ENCODE results near the gene CAPN15. TPM values are rescaled to one million over a fixed set of nuclear protein-coding genes. Genes with fewer than 3 reads are reported as not detected.

Gene CAPN15
- total RNA-seq, 6 donors from 2014 or later, result 27.3 to 84.5 (median 66.1) TPM

GRCh38 chr16:576197-576822 lies 48.8 kb downstream of the CAPN15 start:
- Histone ChIP-seq H3K4me1 (peaks cover 7 to 14% (median 7%) of the 10 kb centered on the region in 4 donors), H3K27ac (no peak overlapping the region), H3K36me3 (peaks cover 5 to 36% (median 28%) of the 10 kb centered on the region in 4 donors), H3K27me3 (no peaks in the 10 kb centered on the region), H3K9me3 (no peaks in the 10 kb centered on the region), H3K4me3 (no peak overlapping the region)
- TF ChIP-seq CTCF (IDR thresholded peaks at IDR 0.05), result no peak
- no peak for TF ChIP-seq POLR2AphosphoS5 (IDR thresholded peaks at IDR 0.05)
- 81 to 93% methylated on average over 5 to 21 of the region's 21 CpGs for WGBS, 2 donors
- peak in 1 of 2 donors; percentile 75 for DNase-seq
- ATAC-seq (ENCODE audit: low FRiP score in 2 of 2), result no peak

GRCh38 chr16:576823-577201 lies 49.3 kb downstream of the CAPN15 start:
- no peak for ATAC-seq (ENCODE audit: low FRiP score in 2 of 2)
- WGBS, 2 donors, result 75 to 76% methylated on average over 8 of the region's 8 CpGs
- Histone ChIP-seq H3K4me3 (no peak overlapping the region), H3K27me3 (no peaks in the 10 kb centered on the region), H3K27ac (no peak overlapping the region), H3K36me3 (peaks cover 5 to 37% (median 28%) of the 10 kb centered on the region in 4 donors), H3K9me3 (no peaks in the 10 kb centered on the region), H3K4me1 (peaks cover 7 to 11% (median 7%) of the 10 kb centered on the region in 4 donors)
- DNase-seq, result peak in 1 of 2 donors; percentile 50
- TF ChIP-seq CTCF (IDR thresholded peaks at IDR 0.05), result no peak
- no peak for TF ChIP-seq EP300 (IDR thresholded peaks at IDR 0.05)
- no peak for TF ChIP-seq POLR2A (IDR thresholded peaks at IDR 0.05)

GRCh38 chr16:577796-578195 lies 50.3 kb downstream of the CAPN15 start:
- no peaks in the 10 kb centered on the region for H3K9me3 ChIP-seq
- whole genome bisulfite sequencing, 2 donors, result 93 to 98% methylated on average over 9 to 10 of the region's 13 CpGs
- no peak for DNase-seq
- H3K4me1 ChIP-seq, result peaks cover 7 to 8% (median 7%) of the 10 kb centered on the region in 4 donors
- H3K27me3 ChIP-seq, result no peaks in the 10 kb centered on the region
- ATAC-seq (ENCODE audit: low FRiP score in 2 of 2), result no peak
- H3K4me3 ChIP-seq, result no peak overlapping the region
- H3K27ac ChIP-seq, result no peak overlapping the region
- peaks cover 5 to 38% (median 30%) of the 10 kb centered on the region in 4 donors for H3K36me3 ChIP-seq
- no peak for TF ChIP-seq POLR2AphosphoS5 (IDR thresholded peaks at IDR 0.05)
- TF ChIP-seq POLR2A (IDR thresholded peaks at IDR 0.05), result no peak
- no peak for TF ChIP-seq EP300 (IDR thresholded peaks at IDR 0.05)
- no peak for TF ChIP-seq CTCF (IDR thresholded peaks at IDR 0.05)

- WGBS, 2 donors, result 83 to 89% methylated on average over 8 to 13 of the region's 24 CpGs
- peaks cover 7 to 8% (median 7%) of the 10 kb centered on the region in 4 donors for H3K4me1 ChIP-seq
- H3K27me3 ChIP-seq, result no peaks in the 10 kb centered on the region
- H3K36me3 ChIP-seq, result peaks cover 5 to 41% (median 31%) of the 10 kb centered on the region in 4 donors
- DNase-seq, result peak in 1 of 2 donors; percentile 78
- no peak for TF ChIP-seq CTCF (IDR thresholded peaks at IDR 0.05)
- no peak for TF ChIP-seq POLR2AphosphoS5 (IDR thresholded peaks at IDR 0.05)
- TF ChIP-seq EP300 (IDR thresholded peaks at IDR 0.05), result no peak
- no peak for TF ChIP-seq POLR2A (IDR thresholded peaks at IDR 0.05)
- H3K4me3 ChIP-seq, result no peak overlapping the region
- H3K9me3 ChIP-seq, result no peaks in the 10 kb centered on the region
- no peak for ATAC-seq (ENCODE audit: low FRiP score in 2 of 2)
- H3K27ac ChIP-seq, result no peak overlapping the region
Observed at GRCh38 chr16:578232-578869, 50.8 kb downstream of the CAPN15 start.
